GM12865 (cell line): ENCODE results near the gene DGLUCY.
"Not testable (repeated sequence)": the region's sequence is repeated elsewhere in the genome, so short reads cannot be mapped to it uniquely, and the experiment has no call there.

ENCODE experiments used
- DNase-seq: peaks from one replicate; pipeline ENCODE4 v3.0.0; 2010; ENCODE audit warnings: low read depth
- H3K4me3 ChIP-seq: 2 replicates; pipeline ENCODE4 v1.5.1; 2011; ENCODE audit warnings: mild to moderate bottlenecking, low read depth, low read length, control low read depth
- CTCF ChIP-seq: IDR thresholded peaks from 2 replicates; pipeline ENCODE4 v1.5.1; 2011; ENCODE audit warnings: low read length, control low read depth, low read depth, inconsistent platforms; ENCODE audit not compliant: insufficient read depth; ENCODE audit errors: missing control alignments

The DGLUCY gene

DNA sequence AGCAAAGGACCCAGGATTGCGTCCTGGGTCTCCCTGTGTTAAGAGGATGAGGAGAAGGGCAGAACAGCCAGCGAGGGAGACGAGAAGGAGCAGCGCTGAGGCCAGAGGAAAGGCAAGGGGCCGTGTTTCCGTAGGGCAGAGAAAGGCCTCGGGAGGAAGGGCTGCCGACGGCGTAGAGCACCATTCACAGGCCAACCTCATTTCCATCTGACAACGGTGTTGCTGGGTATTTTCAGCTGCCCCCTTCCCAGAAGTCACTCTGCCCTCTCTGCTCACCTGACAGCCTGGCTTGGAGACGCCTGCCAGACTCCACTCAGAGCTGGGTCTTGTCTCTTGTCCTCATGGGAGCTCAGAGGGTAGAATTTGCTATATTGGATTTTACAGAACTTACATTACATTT is 79.2 kb downstream of the DGLUCY start:
- no peak overlapping the region for H3K4me3 ChIP-seq
- no peak for DNase-seq
- no peak for TF ChIP-seq CTCF

GRCh38 chr14:91195881-91196280 is 82.0 kb downstream of the DGLUCY start:
- DNase-seq: no peak
- no peak overlapping the region for H3K4me3 ChIP-seq
- TF ChIP-seq CTCF: no peak

DNA sequence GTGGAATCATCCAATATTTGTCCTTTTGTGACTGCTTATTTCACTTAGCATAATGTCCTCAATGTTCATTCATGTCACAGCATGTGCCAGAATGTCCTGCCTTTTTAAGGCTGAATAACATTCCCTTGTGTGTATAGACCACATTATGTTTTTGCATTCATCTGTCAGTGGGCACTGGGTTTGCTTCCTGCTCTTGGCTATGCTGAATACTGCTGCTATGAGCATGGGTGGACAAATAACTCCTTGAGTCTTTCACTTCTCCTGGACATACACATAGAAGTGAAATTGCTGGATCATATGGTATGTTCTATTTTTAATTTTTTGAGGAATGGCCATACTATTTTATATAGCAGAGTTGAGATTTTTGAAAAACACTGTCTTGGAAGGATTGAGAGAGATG is 83.8 kb downstream of the DGLUCY start:
- no peak overlapping the region for H3K4me3 ChIP-seq
- TF ChIP-seq CTCF: no peak
- DNase-seq: no peak

GRCh38 chr14:91200802-91201201 is 86.9 kb downstream of the DGLUCY start:
- H3K4me3 ChIP-seq, DNase-seq: not testable (repeated sequence)

DNA sequence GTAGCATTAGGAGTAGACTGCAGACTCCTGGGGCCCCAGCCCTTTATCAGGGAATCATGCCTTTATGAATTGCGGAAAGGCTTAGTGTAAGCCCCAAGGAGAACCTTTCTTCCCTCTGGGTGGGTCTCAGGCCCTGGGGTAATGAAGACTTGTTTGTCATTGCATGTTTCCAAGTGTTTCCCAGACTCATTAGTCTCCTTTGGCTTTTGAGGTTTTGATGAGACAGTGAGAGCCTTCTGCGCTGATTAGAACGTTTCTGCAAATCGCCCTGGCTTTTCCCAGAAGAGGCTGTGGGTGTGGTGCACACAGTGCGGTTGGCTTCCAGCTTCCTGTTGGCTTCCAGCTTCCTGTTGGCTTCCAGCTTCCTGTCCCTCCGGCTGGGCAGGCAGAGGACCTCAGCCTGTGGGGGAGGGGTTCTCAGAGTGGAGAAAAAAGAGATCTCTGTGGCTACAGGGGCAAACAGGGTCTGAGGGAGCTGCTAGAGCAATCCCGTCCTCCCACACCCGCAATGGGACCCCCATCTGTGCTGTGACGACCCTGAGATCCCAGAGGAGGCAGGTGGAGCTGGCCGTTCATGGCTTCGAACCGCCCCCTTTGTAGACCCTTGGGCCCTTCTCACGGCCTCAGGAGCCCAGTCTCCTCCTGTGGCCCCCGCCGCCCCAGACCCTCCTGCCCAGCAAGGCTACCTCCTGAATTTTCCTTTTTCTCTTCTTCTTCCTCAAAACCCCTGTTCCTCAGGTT is 88.5 kb downstream of the DGLUCY start:
- no peak for DNase-seq
- no peak overlapping the region for H3K4me3 ChIP-seq

DNA sequence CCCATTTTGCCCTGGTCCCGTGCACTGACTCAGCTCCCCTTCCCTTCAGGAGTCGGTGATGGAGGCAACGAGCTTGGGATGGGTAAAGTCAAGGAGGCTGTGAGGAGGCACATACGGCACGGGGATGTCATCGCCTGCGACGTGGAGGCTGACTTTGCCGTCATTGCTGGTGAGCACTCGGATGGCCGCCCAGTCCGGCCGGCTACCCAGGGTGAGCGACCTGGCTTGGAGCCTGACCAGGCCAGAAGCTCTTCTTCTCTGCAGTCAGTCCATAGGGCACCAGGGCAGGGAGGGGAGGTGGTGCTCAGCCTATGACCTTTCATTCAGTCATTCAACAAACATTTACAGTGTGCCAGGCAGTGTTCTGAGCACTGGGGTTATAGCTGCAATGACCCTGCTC is 90.8 kb downstream of the DGLUCY start:
- DNase-seq: no peak
- TF ChIP-seq CTCF: no peak
- no peak overlapping the region for H3K4me3 ChIP-seq

More for the DNA sequence above, 88.5 kb downstream of the DGLUCY start:
- no peak for TF ChIP-seq CTCF

GRCh38 chr14:91205459-91205858 is 91.6 kb downstream of the DGLUCY start:
- DNase-seq: no peak
- no peak overlapping the region for H3K4me3 ChIP-seq
- TF ChIP-seq CTCF: no peak
